Stromal cell of bone marrow (primary cell): ENCODE results near the gene SET.

Experiments used
- DNase-seq: peaks from one replicate; pipeline ENCODE4 v3.0.0-alpha.2; 2012; ENCODE audit warnings: low read depth

SET gene

DNA sequence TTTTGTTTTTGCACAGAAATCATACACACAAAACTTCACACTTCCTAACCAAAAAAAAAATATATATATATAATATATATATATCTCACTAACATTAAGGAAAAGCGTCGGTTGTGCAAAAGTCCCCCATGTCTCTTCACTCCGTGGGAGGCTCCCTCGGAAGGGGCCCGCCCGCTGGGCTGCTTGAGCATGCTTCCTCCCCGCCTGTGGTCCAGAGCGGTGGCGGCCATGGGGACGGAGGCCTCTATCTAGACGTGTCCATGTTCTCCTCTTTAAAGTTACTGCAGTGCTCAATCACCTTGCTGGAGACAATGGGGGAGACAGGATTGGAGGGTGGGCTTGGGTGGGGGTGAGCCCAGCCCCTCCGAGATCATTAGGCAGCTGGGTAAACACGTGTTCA lies 42.1 kb downstream of the SET start:
- DNase-seq, result no peak

DNA sequence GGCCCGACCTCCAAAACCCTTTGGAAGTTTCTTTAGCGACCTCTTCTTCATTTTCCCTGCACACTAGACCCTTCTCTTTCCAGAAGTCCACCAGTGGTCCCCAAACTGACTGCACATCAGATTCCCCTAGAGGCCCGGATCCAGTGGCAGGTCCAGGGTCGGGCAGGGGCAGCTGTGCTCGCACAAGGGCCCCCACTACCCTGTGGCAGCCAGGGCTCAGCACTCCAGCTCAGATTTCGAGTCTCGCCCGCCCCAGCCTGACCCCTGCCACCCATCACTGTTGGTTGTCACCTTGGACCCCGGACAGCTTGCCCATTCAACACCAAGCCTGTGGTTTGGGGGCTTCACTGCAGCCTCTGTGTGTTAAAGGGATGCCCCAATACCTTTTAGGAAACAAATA lies 42.7 kb downstream of the SET start:
- no peak for DNase-seq

DNA sequence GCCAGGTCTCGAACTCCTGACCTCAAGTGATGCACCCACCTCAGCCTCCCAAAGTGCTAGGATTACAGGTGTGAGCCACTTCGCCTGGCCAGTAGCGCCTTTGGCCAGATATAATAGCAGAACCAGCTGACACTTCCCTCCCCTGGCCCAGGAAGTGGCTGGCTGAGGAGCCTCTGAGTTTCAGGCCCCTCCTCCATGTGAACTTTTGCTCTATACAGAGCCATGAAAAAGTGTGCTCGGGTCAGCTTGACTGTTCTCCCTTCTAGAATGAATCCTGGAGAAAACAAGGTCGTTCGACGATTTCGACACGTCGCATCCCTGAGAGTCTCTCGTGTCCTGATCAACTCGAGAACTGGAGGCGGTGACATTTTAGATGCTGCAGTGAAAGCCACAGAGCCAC lies 43.6 kb downstream of the SET start:
- no peak for DNase-seq

DNA sequence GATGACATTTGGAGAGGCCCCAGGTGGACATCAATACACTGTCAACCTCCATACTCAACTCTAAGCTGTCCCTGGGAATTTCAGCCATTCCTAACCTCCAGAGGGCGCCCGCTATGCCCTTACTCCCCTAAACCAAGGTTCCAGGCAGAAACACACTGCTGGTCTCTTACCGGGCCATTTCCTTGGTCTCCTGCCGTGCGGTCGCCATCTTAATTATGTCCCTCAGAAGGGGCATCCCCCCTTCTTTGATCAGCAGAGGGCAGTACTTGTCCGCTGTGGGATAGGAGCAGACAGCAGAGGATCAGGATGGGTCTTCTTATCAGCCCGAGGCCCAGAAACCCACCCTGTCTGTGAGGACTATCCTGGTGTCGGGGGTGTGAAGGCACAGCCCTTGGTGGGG lies 44.2 kb downstream of the SET start:
- DNase-seq, result peak; percentile 45

DNA sequence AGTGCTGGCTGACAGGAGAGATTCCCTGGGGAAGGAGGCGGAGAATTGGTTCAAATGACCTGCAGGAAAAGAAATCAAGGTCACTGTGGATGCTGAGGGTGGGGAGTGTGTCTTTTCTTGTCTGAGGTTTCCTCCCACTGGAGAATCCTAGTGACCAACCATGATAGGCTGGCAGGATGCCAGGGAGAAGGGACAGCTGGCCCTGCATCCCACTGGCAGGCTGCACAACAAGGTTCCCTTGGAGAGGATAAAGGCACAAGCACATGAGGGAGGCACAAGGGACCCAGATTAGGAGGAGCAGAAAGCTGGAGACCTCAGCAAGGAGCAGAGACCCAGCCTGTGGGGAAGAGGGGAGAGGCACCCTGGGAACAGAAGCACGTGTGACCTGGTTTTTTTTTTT lies 46.4 kb downstream of the SET start:
- DNase-seq, result no peak

DNA sequence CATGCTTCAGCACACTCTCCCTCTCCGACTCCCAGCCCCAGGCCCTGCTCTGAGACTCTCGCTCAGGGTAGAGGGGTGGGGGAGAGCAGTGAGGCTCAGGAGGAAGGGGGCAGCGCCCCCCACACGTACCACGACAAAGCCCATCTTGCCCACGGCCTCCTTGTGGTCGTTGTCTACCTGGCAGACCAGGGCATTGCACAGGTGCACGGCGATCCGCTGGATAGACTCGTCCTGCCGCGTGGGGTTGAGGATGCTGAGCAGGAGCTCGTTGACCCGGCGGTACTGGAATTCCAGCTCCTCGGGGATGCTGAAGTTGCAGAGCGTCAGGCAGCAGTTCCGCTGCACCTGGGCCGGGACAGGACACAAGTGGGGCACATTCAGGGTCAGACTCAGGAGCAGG lies 53.4 kb downstream of the SET start:
- no peak for DNase-seq

DNA sequence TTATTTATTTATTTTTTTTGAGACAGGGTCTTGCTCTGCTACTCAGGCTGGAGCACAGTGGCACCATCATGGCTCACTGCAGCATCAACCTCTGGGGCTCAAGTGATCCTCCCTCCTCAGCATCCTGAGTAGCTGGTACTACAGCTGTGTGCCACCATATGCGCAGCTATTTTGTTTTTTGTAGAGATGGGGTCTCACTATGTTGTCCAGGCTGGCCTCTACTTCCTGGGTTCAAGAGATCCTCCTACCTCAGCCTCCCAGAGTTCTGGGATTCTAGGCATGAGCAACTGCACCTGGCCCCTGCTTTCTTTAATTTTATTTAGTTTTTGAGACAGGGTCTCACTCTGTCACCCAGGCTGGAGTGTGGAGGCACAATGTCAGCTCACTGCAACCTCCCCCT lies 54.4 kb downstream of the SET start:
- DNase-seq, result no peak
